Adipose tissue (tissue), 3 donors: ENCODE results near the gene ZNF710. TPM values are rescaled to one million over a fixed set of nuclear protein-coding genes. Genes with fewer than 3 reads are reported as not detected.
A peak's percentile ranks its signal among the peaks of the same experiment; 100 is the strongest.
"Not testable (repeated sequence)": the region's sequence is repeated elsewhere in the genome, so short reads cannot be mapped to it uniquely, and the experiment has no call there.

Experiments
- H3K27ac ChIP-seq: one replicate; pipeline ENCODE4 v1.5.1; 2013; ENCODE audit warnings: low read depth, low read length
- WGBS, 3 donors: extraction: QIAGEN DNeasy Blood & Tissue Kit; methylation state at CpG; one replicate each; pipeline ENCODE4 v1.1.7; 2013; 5-methylcytosine and 5-hydroxymethylcytosine counted together
- polyA plus RNA-seq, 3 donors: library from polyadenylated mRNA; stranded (reverse); fragments of 200-250 nt; gene quantifications; one replicate each; pipeline ENCODE4 v1.2.3, GENCODE V29; 2013
- donor health status: healthy with polysubstance abuse.
- donor health status: Bipolar disorder and iron deficiency.
- donor health status: healthy.

The ZNF710 gene
- polyA plus RNA-seq, 3 donors: 4.5 to 75.8 (median 4.9) TPM

DNA sequence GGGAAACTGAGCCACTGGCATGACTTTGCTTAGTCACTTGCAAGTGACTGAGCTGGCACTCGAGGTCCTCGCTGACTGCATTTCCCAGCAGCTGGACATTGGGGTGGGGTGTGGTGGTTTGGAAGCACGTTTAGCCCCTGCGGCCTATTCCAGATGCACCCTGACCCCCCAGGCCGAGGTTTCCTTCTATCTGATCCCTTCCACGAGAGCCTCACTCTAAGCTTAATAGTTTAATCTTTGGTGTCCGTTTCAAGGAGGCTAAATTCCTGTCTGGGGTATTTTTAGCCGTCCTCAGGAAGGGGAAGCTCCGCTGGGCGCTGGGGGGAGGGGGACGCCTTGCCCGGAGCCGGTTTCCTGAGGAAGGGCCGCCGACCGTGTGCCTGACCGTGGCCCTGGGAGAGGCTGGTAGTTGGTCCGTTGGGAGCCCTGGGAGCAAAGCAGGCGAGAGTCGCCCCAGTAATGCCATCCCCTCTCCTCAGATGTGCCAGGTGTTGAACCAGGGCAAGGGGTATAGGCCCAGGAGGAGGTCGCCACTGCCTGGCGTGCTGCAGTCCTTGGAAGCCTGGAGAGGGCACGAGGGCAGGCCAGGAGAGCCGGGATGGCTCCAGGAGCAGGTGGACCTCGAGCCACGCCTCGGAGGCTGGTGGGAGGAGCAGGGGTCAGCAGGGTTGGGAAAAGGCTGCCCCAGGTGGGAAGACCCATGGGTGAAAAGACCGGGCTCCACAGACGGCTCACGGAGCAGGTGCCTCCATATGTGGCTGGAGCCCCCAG lies 64.0 kb downstream of the ZNF710 start:
- WGBS, 3 donors: 40 to 61% (median 41%) methylated on average over 30 of the region's 30 CpGs
- H3K27ac ChIP-seq: peak overlapping the region; percentile 13

DNA sequence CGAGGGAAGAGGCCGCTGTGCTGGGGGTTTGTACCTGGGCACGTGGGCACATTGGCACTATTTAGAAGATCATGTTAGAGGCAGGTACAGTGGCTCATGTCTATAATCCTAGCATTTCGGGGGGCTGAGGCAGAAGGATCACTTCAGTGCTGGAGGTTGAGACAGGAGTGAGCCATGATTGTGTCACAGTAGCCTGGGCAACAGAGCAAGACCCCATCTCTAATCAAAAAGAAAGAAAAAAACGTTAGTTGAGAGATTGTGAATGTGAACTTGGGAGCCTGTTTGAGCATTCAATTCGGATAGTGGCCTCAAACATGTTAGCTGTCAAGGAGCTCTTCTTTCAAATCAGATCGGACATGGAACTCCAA lies 64.5 kb downstream of the ZNF710 start:
- peak overlapping the region; percentile 13 for H3K27ac ChIP-seq
- 77 to 84% (median 82%) methylated on average over 7 of the region's 7 CpGs for WGBS, 3 donors

DNA sequence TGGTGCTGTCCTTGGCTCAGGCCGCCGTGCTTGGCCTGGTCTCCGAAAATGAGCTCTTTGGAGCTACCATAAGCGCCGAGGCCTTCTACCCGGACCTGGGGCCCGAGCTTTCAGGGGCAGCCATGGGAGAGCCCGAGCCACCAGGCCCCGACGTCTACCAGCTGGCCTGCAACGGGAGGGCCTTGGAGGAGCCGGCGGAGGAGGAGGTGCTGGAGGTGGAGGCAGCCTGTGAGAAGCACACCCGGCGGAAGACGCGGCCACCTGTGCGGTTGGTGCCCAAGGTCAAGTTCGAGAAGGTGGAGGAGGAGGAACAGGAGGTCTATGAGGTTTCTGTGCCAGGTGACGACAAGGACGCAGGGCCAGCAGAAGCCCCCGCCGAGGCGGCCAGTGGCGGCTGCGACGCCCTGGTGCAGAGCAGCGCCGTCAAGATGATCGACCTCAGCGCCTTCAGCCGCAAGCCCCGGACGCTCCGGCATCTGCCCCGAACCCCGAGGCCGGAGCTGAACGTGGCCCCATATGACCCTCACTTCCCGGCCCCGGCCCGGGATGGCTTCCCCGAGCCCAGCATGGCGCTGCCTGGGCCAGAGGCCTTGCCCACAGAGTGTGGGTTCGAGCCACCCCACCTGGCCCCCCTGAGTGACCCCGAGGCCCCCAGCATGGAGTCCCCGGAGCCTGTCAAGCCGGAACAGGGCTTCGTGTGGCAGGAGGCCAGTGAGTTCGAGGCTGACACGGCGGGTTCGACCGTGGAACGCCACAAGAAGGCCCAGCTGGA lies 66.2 kb downstream of the ZNF710 start:
- no peak overlapping the region for H3K27ac ChIP-seq
- WGBS, 3 donors: 42 to 95% (median 94%) methylated on average over 47 to 55 of the region's 55 CpGs

DNA sequence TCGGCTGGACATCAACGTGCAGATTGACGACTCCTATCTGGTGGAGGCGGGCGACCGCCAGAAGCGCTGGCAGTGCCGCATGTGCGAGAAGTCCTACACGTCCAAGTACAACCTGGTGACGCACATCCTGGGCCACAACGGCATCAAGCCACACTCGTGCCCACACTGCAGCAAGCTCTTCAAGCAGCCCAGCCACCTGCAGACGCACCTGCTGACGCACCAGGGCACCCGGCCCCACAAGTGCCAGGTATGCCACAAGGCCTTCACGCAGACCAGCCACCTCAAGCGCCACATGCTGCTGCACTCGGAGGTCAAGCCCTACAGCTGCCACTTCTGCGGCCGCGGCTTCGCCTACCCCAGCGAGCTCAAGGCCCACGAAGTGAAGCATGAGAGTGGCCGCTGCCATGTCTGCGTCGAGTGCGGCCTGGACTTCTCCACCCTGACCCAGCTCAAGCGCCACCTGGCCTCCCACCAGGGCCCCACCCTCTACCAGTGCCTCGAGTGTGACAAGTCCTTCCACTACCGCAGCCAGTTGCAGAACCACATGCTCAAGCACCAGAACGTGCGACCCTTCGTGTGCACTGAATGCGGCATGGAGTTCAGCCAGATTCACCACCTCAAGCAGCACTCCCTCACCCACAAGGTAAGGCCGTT lies 67.0 kb downstream of the ZNF710 start:
- H3K27ac ChIP-seq: no peak overlapping the region
- 65 to 95% (median 95%) methylated on average over 35 to 37 of the region's 37 CpGs for WGBS, 3 donors

DNA sequence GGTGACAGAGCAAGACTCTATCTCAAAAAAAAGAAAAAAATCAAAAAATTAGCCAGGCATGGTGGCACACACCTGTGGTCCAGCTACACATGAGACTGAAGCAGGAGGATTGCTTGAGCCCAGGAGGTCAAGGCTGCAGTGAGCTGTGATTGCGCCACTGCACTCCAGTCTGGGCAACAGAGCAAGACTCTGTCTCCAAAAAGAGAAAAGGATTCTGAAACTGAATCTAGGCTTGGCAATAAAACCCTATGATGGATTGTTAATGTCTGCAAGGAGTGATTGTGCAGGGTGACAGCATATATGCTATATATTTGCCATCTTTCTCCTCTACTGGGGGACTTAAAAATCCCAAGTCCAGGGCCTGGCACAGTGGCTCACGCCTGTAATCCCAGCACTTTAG lies 69.5 kb downstream of the ZNF710 start:
- 82 to 98% (median 95%) methylated on average over 2 of the region's 2 CpGs for WGBS, 3 donors
- H3K27ac ChIP-seq: not testable (repeated sequence)

DNA sequence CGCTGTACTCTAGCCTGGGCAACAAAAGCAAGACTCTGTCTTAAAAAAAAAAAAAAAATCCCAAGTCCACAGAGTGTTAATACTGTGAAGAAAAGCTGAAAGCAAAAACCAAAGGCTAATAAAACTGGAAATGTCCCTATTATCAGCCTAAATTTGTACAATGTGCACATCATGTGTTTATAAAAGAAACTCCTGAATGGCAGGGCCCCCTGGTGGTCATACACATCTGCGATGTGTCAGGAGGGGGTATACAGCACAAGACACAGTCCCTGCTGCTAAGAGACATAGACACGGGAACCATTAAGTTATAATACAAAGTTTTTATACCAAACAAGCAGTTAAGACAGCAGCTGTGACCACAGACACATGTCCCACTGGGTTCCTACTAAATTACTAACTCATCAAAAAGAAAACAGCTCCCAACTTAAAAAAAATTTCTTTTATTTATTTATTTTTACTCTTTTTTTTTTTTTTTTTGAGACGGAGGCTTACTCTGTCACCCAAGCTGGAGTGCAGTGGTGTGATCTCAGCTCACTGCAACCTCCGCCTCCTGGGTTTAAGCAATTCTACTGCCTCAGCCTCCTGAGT lies 70.2 kb downstream of the ZNF710 start:
- H3K27ac ChIP-seq: no peak overlapping the region
- 44 to 49% (median 44%) methylated on average over 5 of the region's 5 CpGs for WGBS, 3 donors

DNA sequence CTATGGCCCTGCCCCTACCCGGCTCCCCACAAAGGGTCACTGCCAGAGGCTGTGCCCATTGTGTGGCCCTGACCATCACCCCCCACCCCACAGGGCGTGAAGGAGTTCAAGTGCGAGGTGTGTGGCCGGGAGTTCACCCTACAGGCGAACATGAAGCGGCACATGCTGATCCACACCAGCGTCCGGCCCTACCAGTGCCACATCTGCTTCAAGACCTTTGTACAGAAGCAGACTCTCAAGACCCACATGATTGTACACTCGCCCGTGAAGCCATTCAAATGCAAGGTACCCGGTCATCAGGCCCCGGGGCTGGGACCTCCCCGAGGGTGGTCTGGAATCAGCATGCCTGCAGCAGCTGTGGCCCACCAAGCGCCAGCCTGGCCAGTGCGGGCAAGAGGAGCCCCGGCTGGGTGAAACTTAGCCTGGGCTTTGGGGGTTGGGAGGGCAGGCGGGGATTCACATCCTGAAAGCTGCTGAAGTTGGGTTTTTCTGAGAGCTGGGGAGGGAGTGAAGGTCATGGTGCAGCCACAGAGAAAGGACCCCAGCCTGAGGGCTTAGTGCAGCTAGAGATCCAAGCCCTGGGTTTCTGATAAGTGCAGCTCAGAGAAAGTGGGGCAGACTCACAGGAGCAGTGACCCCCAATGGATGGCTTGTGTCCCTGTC lies 72.0 kb downstream of the ZNF710 start:
- no peak overlapping the region for H3K27ac ChIP-seq

DNA sequence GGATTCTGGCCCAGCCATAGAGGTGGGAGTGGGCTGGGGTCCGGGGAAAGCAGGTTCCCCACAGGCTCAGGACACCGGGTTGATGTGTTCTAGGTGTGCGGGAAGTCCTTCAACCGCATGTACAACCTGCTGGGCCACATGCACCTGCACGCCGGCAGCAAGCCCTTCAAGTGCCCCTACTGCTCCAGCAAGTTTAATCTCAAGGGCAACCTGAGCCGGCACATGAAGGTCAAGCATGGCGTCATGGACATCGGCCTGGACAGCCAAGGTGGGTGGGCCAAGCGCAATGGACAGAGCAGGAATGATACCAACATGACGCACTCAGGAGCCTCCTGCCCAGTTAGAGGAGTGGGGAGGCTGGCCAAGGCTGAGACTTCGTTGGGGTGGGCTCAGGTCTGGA lies 72.9 kb downstream of the ZNF710 start:
- WGBS, 3 donors: 48 to 93% (median 92%) methylated on average over 12 of the region's 12 CpGs
- H3K27ac ChIP-seq: no peak overlapping the region

More for the DNA sequence above, 72.0 kb downstream of the ZNF710 start:
- WGBS, 3 donors: 55 to 96% (median 93%) methylated on average over 17 of the region's 17 CpGs

DNA sequence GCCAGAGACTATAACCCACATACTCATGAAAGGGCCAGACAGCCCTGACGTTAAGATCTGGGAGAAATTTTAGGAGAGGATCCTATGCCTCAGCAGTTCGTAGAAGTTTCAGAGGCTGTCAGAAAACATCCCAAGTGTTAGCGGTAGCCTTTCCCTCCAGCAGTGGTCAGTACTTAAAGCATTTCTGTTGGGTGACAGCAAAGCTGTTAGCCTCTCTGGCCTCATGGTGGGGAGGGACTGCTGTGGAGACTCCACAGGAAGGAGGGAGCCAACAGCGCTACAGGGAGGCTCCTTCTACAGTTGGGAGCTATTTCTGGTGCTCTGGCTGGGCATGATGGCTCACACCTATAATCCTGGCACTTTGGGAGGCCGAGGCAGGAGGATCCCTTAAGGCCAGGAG lies 73.8 kb downstream of the ZNF710 start:
- H3K27ac ChIP-seq: no peak overlapping the region
- WGBS, 3 donors: 75 to 89% (median 88%) methylated on average over 5 of the region's 5 CpGs

DNA sequence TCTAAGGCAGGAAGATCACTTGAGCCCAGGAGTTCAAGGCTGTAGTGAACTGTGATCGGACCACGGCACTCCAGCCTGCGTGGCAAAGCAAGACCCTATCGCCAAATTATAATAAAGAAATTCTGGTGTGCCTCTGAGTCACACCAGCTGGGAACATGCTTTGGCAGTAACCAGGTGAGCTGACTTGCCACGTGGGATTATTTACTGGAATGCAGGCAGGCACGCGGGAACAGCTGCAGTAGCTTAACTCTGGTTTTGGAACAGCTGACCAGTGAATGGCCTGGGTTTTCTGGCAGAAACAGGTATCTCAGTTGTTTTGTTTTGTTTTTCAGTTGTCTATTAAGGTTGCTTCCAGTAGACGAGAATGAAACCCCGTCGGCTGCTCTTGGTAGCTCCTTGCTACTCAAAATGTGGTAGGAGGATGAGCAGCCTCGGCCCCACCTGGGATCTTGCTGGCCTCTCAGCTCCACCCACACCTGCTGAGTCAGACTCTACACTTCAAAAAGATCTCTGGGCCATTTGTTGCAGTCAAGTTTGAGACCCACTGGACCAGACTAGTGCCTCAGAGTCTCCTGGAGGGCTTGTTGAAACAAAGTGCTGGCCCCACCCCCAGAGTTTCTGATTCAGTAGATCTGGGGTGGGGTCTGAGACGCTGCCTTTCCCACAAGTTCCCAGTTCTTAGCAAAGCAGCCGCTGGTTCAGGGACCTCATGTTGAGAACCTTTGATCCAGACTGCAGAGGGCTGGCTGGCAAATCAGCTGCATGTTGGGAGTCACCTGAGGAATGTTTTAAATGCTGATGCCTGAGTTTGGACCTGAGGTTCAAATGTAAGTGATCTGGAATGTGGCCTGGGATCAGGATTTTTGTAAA lies 74.5 kb downstream of the ZNF710 start:
- H3K27ac ChIP-seq: no peak overlapping the region
- 33 to 80% (median 72%) methylated on average over 13 of the region's 13 CpGs for WGBS, 3 donors

DNA sequence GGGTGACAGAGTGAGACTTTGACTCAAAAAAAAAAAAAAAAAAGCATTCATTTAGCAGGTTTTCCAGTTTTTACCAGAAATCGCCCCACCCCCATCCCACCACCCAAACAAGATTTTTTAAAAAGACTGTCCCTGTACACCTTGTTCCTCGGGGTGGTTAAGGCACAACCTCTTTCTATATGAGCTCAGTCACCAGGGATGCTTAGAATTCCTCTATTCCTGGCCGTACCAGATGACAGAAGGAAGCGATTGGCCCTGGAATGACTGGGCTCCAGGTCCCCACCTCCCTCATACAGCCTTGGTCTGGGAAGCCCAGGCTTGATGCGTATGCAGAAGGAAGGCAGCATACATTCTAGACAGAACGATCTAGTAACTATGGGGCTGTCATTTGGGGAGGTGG lies 75.6 kb downstream of the ZNF710 start:
- no peak overlapping the region for H3K27ac ChIP-seq
- WGBS, 3 donors: 82 to 95% (median 91%) methylated on average over 6 of the region's 6 CpGs

DNA sequence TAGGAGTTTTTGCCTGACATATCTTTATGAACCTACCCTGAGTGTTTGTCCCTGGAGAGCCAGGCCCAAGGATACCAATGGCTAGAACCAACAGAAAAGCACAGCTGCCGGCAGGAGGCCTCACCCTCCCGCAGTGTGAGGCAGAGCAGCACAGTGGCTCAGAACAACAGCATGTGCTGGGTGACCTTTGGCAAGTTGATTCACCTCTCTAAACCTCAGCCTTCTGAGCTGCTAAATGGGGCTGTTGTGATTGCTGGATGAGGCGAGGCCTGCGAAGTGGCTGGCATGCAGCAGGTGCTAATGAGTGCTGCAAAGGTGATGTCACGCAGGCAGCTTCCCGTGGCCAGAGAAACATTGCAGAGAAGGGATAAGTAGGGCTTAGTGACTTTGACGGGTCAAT lies 77.8 kb downstream of the ZNF710 start:
- H3K27ac ChIP-seq: no peak overlapping the region
- 76 to 95% (median 93%) methylated on average over 7 of the region's 7 CpGs for WGBS, 3 donors

DNA sequence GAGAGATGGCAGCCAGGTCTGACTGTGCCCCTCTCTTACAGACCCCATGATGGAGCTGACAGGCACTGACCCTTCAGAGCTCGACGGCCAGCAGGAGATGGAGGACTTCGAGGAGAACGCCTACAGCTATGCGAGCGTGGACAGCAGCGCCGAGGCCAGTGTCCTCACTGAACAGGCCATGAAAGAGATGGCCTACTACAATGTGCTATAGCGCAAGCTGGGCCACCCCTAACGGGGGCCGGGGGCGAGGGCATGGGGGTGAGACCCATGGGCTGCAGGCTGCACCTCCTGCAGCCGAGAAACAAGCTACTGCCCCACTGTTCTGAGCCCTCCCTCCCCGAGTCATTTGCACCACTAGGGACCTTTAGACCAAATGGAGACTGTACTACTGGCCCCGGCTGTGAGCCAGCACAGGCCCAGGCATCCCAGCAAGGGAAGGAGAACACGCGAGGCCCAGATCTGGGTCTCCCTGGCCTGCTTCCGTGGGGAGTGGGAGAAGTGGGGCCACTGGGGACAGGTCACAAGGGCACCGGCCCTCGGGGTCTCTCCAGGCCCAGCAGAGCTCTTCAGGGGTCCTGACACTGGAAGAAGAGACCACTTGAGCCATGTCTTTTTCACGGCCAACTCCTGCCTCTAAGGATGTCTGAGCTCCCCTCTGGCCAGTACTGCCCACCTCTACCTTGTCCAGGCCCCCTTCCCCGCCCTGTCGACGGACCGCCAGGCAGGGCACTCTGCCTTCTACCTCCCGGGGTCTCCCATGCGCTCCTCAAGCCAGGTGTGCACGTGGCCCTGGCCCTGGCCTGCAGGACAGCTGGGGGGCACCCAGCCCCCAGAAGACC lies 78.7 kb downstream of the ZNF710 start:
- H3K27ac ChIP-seq: no peak overlapping the region
- 84 to 90% (median 85%) methylated on average over 28 of the region's 28 CpGs for WGBS, 3 donors

DNA sequence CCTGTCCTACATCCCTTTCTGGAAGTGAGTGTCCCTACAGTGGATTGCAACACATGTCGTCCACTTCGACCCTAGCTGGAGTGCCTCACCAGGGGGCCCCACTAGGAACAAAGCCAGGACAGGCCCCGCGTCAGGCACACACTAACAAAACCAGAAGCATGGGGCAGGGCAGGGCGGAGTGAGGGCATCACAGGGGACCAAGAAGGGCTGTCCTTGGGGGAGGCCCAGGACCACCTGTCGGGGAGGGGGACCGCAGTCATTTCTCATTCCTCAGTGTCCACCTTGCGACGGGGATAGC lies 79.3 kb downstream of the ZNF710 start:
- no peak overlapping the region for H3K27ac ChIP-seq
- 77 to 85% (median 79%) methylated on average over 9 of the region's 9 CpGs for WGBS, 3 donors

DNA sequence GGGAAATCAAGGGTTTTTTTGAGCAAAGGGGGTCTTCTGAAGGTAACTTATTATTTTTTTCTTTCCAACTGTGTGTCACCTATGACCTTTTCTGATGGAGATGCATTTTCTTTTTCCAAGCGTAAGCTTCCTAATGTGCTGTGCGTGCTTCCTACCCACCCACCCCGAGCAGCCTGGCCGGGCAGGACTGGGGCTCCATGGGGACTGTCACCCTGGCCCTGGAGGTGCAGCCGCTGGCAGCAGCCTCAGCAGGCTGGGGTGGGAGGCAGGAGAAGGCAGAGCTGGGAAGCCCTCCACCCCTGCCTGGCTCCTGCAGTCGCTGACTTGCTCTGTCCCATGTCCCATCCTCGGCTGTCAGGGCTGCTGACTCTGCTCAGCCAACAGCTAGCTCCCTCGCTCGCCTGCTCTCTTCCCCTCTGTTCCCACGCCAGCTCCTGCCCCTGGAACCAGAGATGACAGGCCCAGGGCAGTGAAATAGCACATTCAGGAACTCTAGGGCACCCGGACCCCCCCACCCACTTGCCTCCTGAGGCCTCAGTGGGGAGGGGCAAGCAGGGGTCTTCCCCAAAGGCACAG lies 79.8 kb downstream of the ZNF710 start:
- WGBS, 3 donors: 81 to 93% (median 92%) methylated on average over 11 of the region's 11 CpGs
- H3K27ac ChIP-seq: no peak overlapping the region

DNA sequence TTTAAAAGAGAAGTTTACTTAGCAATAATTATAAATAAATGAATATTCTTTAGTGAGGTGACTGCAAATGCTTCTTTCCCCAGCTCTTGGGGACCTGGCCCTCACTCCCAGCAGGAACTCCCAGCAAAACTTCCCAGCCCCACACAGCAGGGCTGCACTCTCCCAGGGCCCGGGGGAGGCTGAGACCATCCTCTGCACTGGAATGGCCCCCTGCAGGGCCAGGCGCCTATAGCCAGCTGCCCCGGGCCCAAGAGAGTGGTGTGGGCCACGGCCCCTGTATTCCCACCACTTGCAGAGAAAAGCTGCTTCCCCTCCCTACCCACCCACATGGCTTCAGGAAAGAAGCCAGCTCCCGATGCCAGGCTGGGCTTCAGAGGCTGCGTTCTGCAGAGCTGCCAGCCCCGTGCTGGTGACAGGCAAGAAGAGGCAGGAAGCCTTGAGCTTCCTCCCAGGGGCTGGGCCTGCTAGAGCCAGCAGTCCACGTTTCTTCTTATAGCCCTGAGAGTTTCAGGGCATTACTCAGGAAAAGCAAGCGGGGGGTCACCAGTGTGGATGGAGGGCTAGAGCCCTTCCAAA lies 81.1 kb downstream of the ZNF710 start:
- H3K27ac ChIP-seq: no peak overlapping the region
- WGBS, 3 donors: 35 to 46% (median 45%) methylated on average over 9 of the region's 9 CpGs
